Left ventricle myocardium inferior (tissue), 1 donor: Measurements from ENCODE around the gene AKT1S1. TPM values are rescaled to one million over a fixed set of nuclear protein-coding genes. Genes with fewer than 3 reads are reported as not detected.

ENCODE experiments used
- DNase-seq: peaks from one replicate; pipeline ENCODE4 v3.0.0-alpha.2; 2020
- H3K27ac ChIP-seq: fragments of 200-600 bp; replicated peaks from 2 replicates; pipeline ENCODE4 v1.8.0; 2021
- H3K27me3 ChIP-seq: fragments of 200-600 bp; 2 replicates; pipeline ENCODE4 v1.8.0; 2021; ENCODE audit warnings: low read depth
- H3K36me3 ChIP-seq: fragments of 200-600 bp; 2 replicates; pipeline ENCODE4 v1.8.0; 2021
- H3K4me1 ChIP-seq: fragments of 200-600 bp; 2 replicates; pipeline ENCODE4 v1.8.0; 2021
- H3K4me3 ChIP-seq: fragments of 200-600 bp; 2 replicates; pipeline ENCODE4 v1.8.0; 2021; ENCODE audit warnings: mild to moderate bottlenecking, moderate library complexity
- H3K9me3 ChIP-seq: fragments of 200-600 bp; replicated peaks from 2 replicates; pipeline ENCODE4 v1.8.0; 2021
- CTCF ChIP-seq: fragments of 200-600 bp; IDR thresholded peaks from 2 replicates; pipeline ENCODE4 v1.8.0; 2021; ENCODE audit warnings: antibody characterized with exemption, mild to moderate bottlenecking, borderline replicate concordance
- intact Hi-C: fragments of 100-400 bp; cut with micrococcal nuclease; formaldehyde crosslinking; loops from one replicate; pipeline ENCODE4 v1.11.0; 2022
- total RNA-seq: library from RNA; stranded (reverse); fragmentation: NEBNext Ultra II Directional; extraction: Animal tissue kit (Norgen Biotek cat#: 25700); gene quantifications from one replicate; pipeline ENCODE4 v1.2.1, GENCODE V29; 2021
- donor health status: DM: no; HTN: yes; CAD: no; lungs with severe emphysema.

The AKT1S1 gene
- total RNA-seq, 1 donor from 2014 or later, result 36.0 TPM

- H3K4me3 ChIP-seq, result no peak overlapping the region
- no peaks in the 10 kb centered on the region for H3K27me3 ChIP-seq
- H3K9me3 ChIP-seq, result no peaks in the 10 kb centered on the region
- no peak overlapping the region for H3K27ac ChIP-seq
- H3K36me3 ChIP-seq, result peaks cover 64% of the 10 kb centered on the region
- intact Hi-C loops, result no loop called here
- no peak for TF ChIP-seq CTCF
- peaks cover 35% of the 10 kb centered on the region for H3K4me1 ChIP-seq
- DNase-seq, result no peak
Measured at GRCh38 chr19:49923055-49924003, 46.2 kb upstream of the AKT1S1 start.

GRCh38 chr19:49921871-49922795 is 45.0 kb upstream of the AKT1S1 start:
- no peak for DNase-seq

GRCh38 chr19:49920624-49921363 is 43.6 kb upstream of the AKT1S1 start:
- peaks cover 13% of the 10 kb centered on the region for H3K4me1 ChIP-seq
- H3K36me3 ChIP-seq, result peaks cover 46% of the 10 kb centered on the region
- no peak overlapping the region for H3K27ac ChIP-seq
- no peak for DNase-seq
- H3K27me3 ChIP-seq, result no peaks in the 10 kb centered on the region
- no peak for TF ChIP-seq CTCF
- intact Hi-C loops, result no loop called here
- H3K9me3 ChIP-seq, result no peaks in the 10 kb centered on the region
- H3K4me3 ChIP-seq, result no peak overlapping the region

More at GRCh38 chr19:49921871-49922795, 45.0 kb upstream of the AKT1S1 start:
- Histone ChIP-seq H3K4me3 (no peak overlapping the region), H3K4me1 (peaks cover 23% of the 10 kb centered on the region), H3K27ac (no peak overlapping the region), H3K27me3 (no peaks in the 10 kb centered on the region), H3K36me3 (peaks cover 57% of the 10 kb centered on the region), H3K9me3 (no peaks in the 10 kb centered on the region)
- intact Hi-C loops, result no loop called here
- no peak for TF ChIP-seq CTCF

GRCh38 chr19:49918089-49918488 is 40.9 kb upstream of the AKT1S1 start:
- intact Hi-C loops, result no loop called here
- no peak for TF ChIP-seq CTCF
- DNase-seq, result no peak
- Histone ChIP-seq H3K27ac (no peak overlapping the region), H3K27me3 (no peaks in the 10 kb centered on the region), H3K4me1 (no peaks in the 10 kb centered on the region), H3K4me3 (no peak overlapping the region), H3K9me3 (no peaks in the 10 kb centered on the region), H3K36me3 (peaks cover 42% of the 10 kb centered on the region)
